HK-2 (cell line): Measurements from ENCODE around the gene NSD2.
"Not testable (repeated sequence)": the region's sequence is repeated elsewhere in the genome, so short reads cannot be mapped to it uniquely, and the experiment has no call there.

Experiments
- DNase-seq: peaks from one replicate; pipeline ENCODE4 v3.0.0-alpha.2; 2018; ENCODE audit not compliant: unreplicated experiment

NSD2 gene

DNA sequence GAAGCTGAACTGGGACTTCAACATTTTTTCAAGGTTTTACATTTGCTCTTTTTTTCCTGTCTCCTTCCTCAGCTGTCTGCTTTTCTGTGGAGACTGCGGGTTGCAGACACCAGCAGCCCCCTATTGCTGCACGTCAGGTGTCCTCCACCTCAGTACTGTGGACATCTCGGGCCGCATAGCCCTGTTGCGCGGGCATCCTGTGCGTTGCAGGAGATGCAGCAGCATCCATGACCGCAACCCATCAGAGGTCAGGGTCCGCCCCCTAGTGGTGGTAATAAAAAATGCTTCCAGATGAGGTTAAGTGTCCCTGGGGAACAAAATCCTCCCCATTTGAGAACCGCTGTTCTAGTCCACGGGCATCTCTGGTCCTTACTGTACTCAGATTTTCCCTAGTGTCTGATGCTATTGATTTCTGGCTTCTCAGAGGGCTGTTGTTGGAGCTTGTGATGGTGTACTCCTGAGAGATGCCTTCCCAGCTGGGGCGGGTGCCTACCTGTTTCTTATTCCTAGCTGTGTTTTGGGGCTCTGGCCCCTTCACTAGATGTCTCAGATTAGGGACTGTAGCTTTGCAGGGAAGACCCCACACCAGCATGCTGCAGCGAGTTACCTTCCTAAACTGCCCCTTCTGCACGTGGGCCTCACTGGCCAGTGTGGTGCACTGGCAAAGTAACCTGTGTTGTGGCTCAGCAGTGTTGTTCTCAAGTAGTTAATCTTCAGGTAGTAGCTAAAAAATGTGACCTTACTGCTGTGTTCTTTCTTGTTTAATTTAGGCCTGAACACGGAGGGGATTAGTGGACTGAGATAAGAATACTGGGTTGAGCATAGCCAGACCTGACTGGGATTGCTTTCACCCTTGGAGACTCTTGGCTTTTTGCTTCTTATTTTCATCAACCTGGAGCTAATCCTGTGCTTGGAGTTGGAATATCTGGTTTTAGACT lies 28.2 kb downstream of the NSD2 start:
- peak; percentile 64 for DNase-seq

GRCh38 chr4:1900087-1900433 lies 28.9 kb downstream of the NSD2 start:
- DNase-seq: no peak

GRCh38 chr4:1900624-1901023 lies 29.4 kb downstream of the NSD2 start:
- no peak for DNase-seq

DNA sequence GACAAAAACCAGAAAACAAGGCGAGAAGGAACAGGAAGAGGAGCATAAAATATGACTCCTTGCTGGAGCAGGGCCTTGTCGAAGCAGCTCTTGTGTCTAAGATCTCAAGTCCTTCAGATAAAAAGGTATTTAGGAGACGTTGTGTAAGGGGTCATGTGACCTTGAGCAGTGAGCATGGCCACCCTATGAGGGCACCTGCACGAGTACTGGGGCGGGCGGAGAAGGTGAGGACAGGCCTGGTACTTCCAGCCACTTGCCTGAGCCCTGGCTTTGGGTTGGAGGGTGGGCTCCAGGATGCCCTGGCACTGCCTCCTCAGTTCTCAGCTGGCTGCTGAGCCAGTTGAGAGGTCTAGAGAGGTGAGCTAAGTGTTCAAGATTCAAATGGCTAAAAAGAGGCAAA lies 29.9 kb downstream of the NSD2 start:
- DNase-seq: no peak

DNA sequence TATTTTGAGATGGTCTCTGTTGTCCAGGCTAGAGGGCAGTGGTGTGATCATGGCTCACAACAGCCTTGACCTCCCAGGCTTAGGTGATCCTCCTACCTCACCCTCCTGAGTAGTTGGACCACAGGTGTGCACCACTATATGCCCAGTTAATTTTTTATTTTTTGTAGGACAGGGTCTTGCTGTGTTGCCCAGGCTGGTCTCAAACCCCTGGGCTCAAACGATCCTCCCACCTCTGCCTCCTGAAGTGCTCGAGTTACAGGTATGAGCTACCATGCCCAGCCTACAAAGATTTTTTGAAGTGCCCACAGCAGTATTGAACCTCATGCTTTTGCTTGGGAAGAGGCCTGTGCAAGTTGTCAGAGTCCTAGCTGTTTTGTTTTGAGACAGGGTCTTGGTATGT lies 31.1 kb downstream of the NSD2 start:
- DNase-seq: no peak

- DNase-seq: no peak
Measured at GRCh38 chr4:1903035-1903434, 31.8 kb downstream of the NSD2 start.

- DNase-seq: no peak
Measured at GRCh38 chr4:1904042-1904441, 32.8 kb downstream of the NSD2 start.

GRCh38 chr4:1907848-1908525 lies 36.8 kb downstream of the NSD2 start:
- no peak for DNase-seq

DNA sequence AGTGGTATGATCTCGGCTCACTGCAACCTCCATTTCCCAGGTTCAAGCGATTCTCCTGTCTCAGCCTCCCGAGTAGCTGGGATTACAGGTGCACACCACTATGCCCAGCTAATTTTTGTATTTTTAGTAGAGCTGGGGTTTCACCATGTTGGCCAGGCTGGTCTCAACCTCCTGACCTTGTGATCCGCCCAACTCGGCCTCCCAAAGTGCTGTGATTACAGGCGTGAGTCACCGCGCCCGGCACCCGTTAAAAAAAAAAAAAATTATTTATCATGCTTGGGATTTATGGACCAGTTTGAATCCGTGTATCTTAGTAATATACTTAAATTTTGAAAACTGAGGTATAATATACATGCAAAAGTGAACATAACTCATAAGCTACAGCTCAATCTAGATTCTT lies 38.5 kb downstream of the NSD2 start:
- DNase-seq: not testable (repeated sequence)

- DNase-seq: no peak
Measured at GRCh38 chr4:1910643-1911042, 39.5 kb downstream of the NSD2 start.

- not testable (repeated sequence) for DNase-seq
Measured at GRCh38 chr4:1911316-1911715, 40.1 kb downstream of the NSD2 start.

DNA sequence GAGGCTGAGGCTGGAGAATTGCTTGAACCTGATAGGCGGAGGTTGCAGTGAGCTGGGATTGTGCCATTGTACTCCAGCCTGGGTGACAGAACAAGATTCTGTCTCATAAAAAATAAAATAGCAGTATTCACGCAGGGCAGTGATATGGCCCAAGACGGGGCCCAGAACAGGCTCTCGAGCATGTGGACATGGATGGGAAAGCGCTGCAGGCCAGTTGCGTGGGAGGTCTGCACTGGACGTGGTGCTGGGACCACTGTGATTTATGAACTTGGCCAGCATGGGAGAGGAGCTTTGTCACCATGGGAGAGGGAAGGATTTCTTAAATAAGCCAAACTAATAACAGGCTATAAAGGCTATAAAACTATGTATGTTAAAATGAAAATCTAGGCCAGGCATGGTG lies 51.6 kb downstream of the NSD2 start:
- no peak for DNase-seq

DNA sequence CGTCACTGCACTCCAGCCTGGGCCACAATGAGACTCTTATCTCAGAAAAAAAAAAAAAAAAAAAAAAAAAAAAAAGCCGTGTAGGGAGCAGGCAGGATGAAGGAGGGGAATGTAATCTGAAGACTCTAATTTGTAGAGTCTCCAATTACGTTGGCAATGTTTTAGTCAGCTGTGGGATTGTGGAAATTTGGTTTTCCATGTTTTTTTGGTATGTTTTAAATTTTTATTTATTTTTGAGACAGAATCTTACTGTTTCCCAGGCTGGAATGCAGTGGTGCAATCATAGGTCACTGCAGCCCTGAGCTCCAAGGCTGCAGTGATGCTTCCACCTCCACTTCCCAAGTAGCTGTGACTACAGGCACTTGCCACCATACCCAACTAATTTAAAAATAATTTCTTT lies 56.5 kb downstream of the NSD2 start:
- no peak for DNase-seq

GRCh38 chr4:1928356-1929239 lies 57.4 kb downstream of the NSD2 start:
- no peak for DNase-seq

- no peak for DNase-seq
Measured at GRCh38 chr4:1932736-1933135, 61.5 kb downstream of the NSD2 start.

DNA sequence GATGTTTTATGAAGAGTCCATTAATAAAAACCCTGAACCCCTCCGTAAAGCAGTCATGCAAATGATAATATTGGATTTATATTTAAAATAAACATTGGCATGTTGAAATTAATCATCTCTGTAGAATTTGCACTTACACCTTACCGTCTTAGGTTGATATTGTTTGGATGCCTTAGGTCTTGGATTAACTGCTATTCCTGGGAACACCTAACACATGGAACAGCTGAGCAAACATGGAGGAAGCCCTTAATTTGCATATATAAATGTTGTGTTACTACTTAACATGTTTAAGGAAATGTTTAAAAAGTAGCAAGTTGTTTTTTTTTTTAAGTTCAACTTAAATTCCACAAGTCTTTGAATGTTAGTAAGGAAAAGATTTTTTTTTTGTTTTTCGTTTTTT lies 62.5 kb downstream of the NSD2 start:
- no peak for DNase-seq

GRCh38 chr4:1937550-1937949 lies 66.4 kb downstream of the NSD2 start:
- no peak for DNase-seq

DNA sequence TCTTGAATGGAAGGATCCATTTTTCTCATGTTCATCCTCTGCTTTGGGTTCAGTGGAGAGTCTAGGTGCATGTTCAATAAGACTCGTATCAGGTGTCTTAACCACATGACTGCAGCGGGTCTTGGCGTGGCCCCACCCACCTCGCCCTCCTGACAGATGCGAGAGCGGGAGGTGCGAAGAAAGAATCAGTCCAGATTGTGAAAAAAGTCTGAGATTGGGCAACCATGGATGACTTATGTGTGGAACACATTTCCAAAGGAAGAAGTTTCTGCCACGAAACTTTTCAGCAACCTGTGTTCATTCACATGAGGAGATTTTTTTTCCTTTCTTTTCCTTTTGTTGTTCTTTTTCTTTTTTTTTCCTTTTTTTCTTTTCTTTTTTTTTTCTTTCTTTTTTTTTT lies 66.8 kb downstream of the NSD2 start:
- no peak for DNase-seq

DNA sequence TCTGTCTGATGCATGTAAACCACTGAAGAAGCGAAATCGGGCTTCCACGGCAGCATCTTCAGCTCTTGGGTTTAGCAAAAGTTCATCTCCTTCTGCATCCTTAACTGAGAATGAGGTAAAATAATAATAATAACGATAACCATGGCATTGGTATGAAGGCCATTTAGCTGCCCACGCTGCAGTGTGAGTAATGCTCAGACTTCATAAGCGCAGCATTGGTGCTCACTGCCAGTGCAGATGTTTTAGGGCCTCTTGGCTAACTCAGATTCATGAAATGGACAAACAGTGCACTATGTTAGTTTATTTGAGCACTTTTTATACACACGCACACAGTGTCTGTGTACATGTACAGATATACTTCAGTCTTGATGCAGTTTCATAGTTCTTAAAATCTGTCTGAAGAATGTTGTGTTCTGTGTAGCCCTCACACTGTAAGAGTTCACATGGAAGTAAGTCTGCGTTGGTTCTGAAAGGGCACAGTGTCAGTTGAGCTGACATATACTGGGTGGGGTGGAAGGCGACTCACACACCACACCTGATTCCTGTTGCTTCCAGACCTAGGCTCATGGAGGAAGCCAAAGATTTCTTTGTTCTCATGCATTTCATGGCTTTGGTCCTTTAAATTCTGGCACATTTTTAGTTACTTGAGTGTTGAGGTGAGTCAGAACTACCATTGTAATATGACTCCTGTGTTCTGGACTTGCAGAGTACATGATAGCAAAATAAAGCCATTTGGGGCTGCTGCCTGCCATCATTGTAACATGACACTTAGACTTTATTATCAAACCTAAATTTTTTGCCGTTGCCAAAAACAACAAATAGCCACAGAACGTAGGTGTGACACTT lies 68.7 kb downstream of the NSD2 start:
- no peak for DNase-seq

DNA sequence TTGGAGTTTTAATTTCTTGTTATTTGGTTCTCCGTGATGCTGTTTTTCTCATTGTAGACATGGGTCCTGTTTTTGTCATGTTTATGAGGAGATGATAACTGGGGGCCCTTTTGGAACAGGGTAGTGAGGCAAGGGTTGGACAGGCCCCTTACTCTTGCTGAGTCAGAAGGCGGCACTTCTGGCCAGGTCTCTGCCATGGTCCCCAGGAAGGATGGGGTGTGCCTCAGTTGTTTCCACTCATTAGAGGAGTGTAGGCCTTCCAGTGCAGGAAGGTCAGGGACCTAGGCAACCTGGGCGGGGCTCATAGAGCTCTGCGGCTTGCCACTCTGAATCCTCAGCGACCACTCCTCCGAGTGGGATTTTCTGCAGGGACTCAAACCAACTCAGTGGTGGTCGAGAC lies 69.4 kb downstream of the NSD2 start:
- DNase-seq: no peak

DNA sequence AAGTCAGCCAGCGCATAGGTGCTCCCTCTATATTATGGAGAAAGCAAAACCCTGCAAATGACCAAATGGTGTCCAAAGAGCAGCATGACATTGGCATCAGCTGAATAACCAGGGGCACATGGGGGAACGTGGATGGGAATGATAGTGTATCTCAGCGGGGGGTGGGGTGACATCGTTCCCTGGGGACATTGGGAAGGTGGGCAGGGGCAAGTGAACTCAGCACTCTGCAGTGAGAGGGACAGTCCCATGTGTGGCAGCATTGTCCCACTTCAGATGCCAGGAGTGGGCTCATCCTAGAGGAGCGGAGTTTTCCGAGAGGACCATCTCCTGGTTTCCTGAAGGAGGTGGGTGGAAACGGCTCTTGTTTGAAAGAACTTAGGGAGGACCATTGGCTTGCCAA lies 72.7 kb downstream of the NSD2 start:
- no peak for DNase-seq
